C4-2B (cell line): ENCODE data around the gene PIP4P1.

Experiments
- ZFX ChIP-seq: fragments of 450-650 bp; IDR thresholded peaks from 2 replicates; pipeline ENCODE4 v1.6.1; 2017
- TF ChIP-seq, protein P1 (sequence below): fragments of 450-650 bp; conservative IDR thresholded peaks from 2 replicates; pipeline ENCODE4 v1.5.1; 2017; ENCODE audit warnings: mild to moderate bottlenecking

GRCh38 chr14:20499108-20499507 is 37.9 kb upstream of the PIP4P1 start:
- TF ChIP-seq, protein P1, sequence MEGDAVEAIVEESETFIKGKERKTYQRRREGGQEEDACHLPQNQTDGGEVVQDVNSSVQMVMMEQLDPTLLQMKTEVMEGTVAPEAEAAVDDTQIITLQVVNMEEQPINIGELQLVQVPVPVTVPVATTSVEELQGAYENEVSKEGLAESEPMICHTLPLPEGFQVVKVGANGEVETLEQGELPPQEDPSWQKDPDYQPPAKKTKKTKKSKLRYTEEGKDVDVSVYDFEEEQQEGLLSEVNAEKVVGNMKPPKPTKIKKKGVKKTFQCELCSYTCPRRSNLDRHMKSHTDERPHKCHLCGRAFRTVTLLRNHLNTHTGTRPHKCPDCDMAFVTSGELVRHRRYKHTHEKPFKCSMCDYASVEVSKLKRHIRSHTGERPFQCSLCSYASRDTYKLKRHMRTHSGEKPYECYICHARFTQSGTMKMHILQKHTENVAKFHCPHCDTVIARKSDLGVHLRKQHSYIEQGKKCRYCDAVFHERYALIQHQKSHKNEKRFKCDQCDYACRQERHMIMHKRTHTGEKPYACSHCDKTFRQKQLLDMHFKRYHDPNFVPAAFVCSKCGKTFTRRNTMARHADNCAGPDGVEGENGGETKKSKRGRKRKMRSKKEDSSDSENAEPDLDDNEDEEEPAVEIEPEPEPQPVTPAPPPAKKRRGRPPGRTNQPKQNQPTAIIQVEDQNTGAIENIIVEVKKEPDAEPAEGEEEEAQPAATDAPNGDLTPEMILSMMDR: no peak
- TF ChIP-seq ZFX: no peak
